Fibroblast of skin of back (primary cell): ENCODE results near the gene PTS.

Experiments used
- DNase-seq: peaks from one replicate; pipeline ENCODE4 v3.0.0-alpha.2; 2013

Gene PTS

GRCh38 chr11:112222303-112222702, 3.9 kb upstream of the PTS start:
- DNase-seq: no peak

GRCh38 chr11:112223121-112223520, 3.1 kb upstream of the PTS start:
- no peak for DNase-seq

GRCh38 chr11:112223754-112224532, 2.3 kb upstream of the PTS start:
- DNase-seq: no peak

GRCh38 chr11:112225753-112226061, 521 bp upstream of the PTS start:
- no peak for DNase-seq

GRCh38 chr11:112226831-112227401, 688 bp downstream of the PTS start:
- peak; percentile 16 for DNase-seq

- no peak for DNase-seq
Observed at GRCh38 chr11:112227471-112227870, 1.2 kb downstream of the PTS start.

GRCh38 chr11:112228706-112229105, 2.5 kb downstream of the PTS start:
- no peak for DNase-seq

GRCh38 chr11:112229159-112229558, 2.9 kb downstream of the PTS start:
- no peak for DNase-seq

GRCh38 chr11:112229746-112230433, 3.7 kb downstream of the PTS start:
- DNase-seq: peak; percentile 78

GRCh38 chr11:112231952-112232351, 5.7 kb downstream of the PTS start:
- DNase-seq: no peak

- no peak for DNase-seq
Observed at GRCh38 chr11:112235750-112236390, 9.6 kb downstream of the PTS start.

- DNase-seq: no peak
Observed at GRCh38 chr11:112237451-112237850, 11.2 kb downstream of the PTS start.

- no peak for DNase-seq
Observed at GRCh38 chr11:112238041-112238440, 11.8 kb downstream of the PTS start.

- DNase-seq: peak; percentile 22
Observed at GRCh38 chr11:112241486-112241885, 15.3 kb downstream of the PTS start.

- no peak for DNase-seq
Observed at GRCh38 chr11:112247201-112247600, 21.0 kb downstream of the PTS start.

GRCh38 chr11:112248201-112248600, 22.0 kb downstream of the PTS start:
- no peak for DNase-seq

- DNase-seq: no peak
Observed at GRCh38 chr11:112249871-112250610, 23.8 kb downstream of the PTS start.

GRCh38 chr11:112253605-112254242, 27.5 kb downstream of the PTS start:
- no peak for DNase-seq

- peak; percentile 72 for DNase-seq
Observed at GRCh38 chr11:112255067-112255720, 29.0 kb downstream of the PTS start.

- no peak for DNase-seq
Observed at GRCh38 chr11:112260490-112260889, 34.3 kb downstream of the PTS start, which contains the start of gene PLET1. PLET1 (minus strand) TSS chr11:112260860; CDS start chr11:112260589, 271 bp downstream.

GRCh38 chr11:112265659-112266409, 39.6 kb downstream of the PTS start:
- peak; percentile 65 for DNase-seq
